Stimulated activated effector memory CD8-positive, alpha-beta T cell treated with anti-CD3 and anti-CD28 coated beads, Interleukin-12 subunit alpha, Interleukin-12 subunit beta, amount 100 ng/mL, for 72 hours (primary cell): ENCODE data around the gene OR2AG1.

Source experiments
- ATAC-seq: fragments of 150-1000 bp; cut with Tn5 transposase; 2 replicates; pipeline ENCODE4 v1.10.0; 2021
- DNase-seq, 2 donors: peaks; one replicate each; pipeline ENCODE4 v3.0.0; 2021 to 2022; ENCODE audit warnings: low spot score in 2 of 2
- H3K27ac Mint-ChIP-seq: one replicate; pipeline ENCODE4 v1.8.0; 2022; ENCODE audit warnings: mild to moderate bottlenecking, mixed read lengths
- H3K36me3 Mint-ChIP-seq: one replicate; pipeline ENCODE4 v1.8.0; 2022; ENCODE audit warnings: mild to moderate bottlenecking, mixed read lengths
- H3K4me1 Mint-ChIP-seq: one replicate; pipeline ENCODE4 v1.8.0; 2022; ENCODE audit warnings: mixed read lengths
- H3K4me3 Mint-ChIP-seq: one replicate; pipeline ENCODE4 v1.8.0; 2022; ENCODE audit warnings: mild to moderate bottlenecking, mixed read lengths
- H3K9me3 Mint-ChIP-seq: one replicate; pipeline ENCODE4 v1.8.0; 2022; ENCODE audit warnings: mixed read lengths

Gene OR2AG1

GRCh38 chr11:6828103-6828502, 45.3 kb downstream of the OR2AG1 start:
- no peak for DNase-seq
- Mint-ChIP-seq H3K27ac (no peak overlapping the region), H3K9me3 (no peaks in the 10 kb centered on the region), H3K4me1 (no peaks in the 10 kb centered on the region), H3K36me3 (no peaks in the 10 kb centered on the region), H3K4me3 (no peak overlapping the region)
- ATAC-seq: no peak

GRCh38 chr11:6833356-6833755, 50.5 kb downstream of the OR2AG1 start:
- no peaks in the 10 kb centered on the region for H3K9me3 Mint-ChIP-seq
- no peak for ATAC-seq
- H3K36me3 Mint-ChIP-seq: no peaks in the 10 kb centered on the region
- DNase-seq: no peak
- no peak overlapping the region for H3K4me3 Mint-ChIP-seq
- H3K27ac Mint-ChIP-seq: no peak overlapping the region
- H3K4me1 Mint-ChIP-seq: no peaks in the 10 kb centered on the region

- DNase-seq (no peak), ATAC-seq (no peak)
- H3K4me1 Mint-ChIP-seq: no peaks in the 10 kb centered on the region
- H3K4me3 Mint-ChIP-seq: no peak overlapping the region
- H3K36me3 Mint-ChIP-seq: no peaks in the 10 kb centered on the region
- H3K9me3 Mint-ChIP-seq: no peaks in the 10 kb centered on the region
- H3K27ac Mint-ChIP-seq: no peak overlapping the region
Observed at GRCh38 chr11:6834021-6834420, 51.2 kb downstream of the OR2AG1 start.
